Measurements from ENCODE around the gene SMPD1. TPM values are rescaled to one million over a fixed set of nuclear protein-coding genes. Genes with fewer than 3 reads are reported as not detected.

Gene SMPD1
- total and polyA plus RNA-seq, 9 of the 15 experiments (the other 6 are each of a cell fraction or from before 2014, with no cell fraction given) = 0.90 to 9.9 (median 5.2) TPM

- TF ChIP-seq CUX1 (CRISPR knock-in tag; IDR thresholded peaks at IDR 0.05) (no peak), GTF2A2 (tag; IDR thresholded peaks at IDR 0.05) (no peak), CEBPZ (IDR thresholded peaks at IDR 0.05; ENCODE audit: borderline replicate concordance, low read depth, low read length) (no peak), SMARCC2 (IDR thresholded peaks at IDR 0.05; ENCODE audit: low read depth) (no peak), HDAC6 (IDR thresholded peaks at IDR 0.05; ENCODE audit: low read depth, low read length) (no peak), NR3C1 (CRISPR knock-in tag; IDR thresholded peaks at IDR 0.05) (no peak), NR2C2 (CRISPR knock-in tag; IDR thresholded peaks at IDR 0.05) (peak; percentile 78), NR2C2 (tag; IDR thresholded peaks at IDR 0.05) (peak; percentile 94), DEAF1 (CRISPR knock-in tag; IDR thresholded peaks at IDR 0.05) (0 out of 2 replicates have a peak, but pooled peaks have one; percentile 33), POLR2A (conservative IDR thresholded peaks at IDR 0.05) (peak; percentile 77), TOE1 (IDR thresholded peaks at IDR 0.05; ENCODE audit: borderline replicate concordance) (peak; percentile 57; the same call in 1 of the 2 replicates), TOE1 (CRISPR knock-in tag; IDR thresholded peaks at IDR 0.05; ENCODE audit: borderline replicate concordance, low read depth) (0 out of 2 replicates have a peak, but pooled peaks have one; percentile 51), ZKSCAN1 (IDR thresholded peaks at IDR 0.05; ENCODE audit: low read depth, low read length) (no peak), E2F6 (IDR thresholded peaks at IDR 0.05; ENCODE audit: borderline replicate concordance in 1 of 2, extremely low read depth in 1 of 2, insufficient read depth in 1 of 2, insufficient read length in 1 of 2, low read depth in 1 of 2, low read length in 1 of 2, poor library complexity in 1 of 2, severe bottlenecking in 1 of 2) (peak; percentile 73 to 88), HSF4 (CRISPR knock-in tag; IDR thresholded peaks at IDR 0.05; ENCODE audit: borderline replicate concordance) (no peak)
Observed at GRCh38 chr11:6389905-6390717, at the start of gene SMPD1 (continued).

All from K562 (cell line).